ENCODE results near the gene ALG11.

GRCh38 chr13:51997186-51997585, 15.0 kb upstream of the ALG11 start:
- TF ChIP-seq ARNT (IDR thresholded peaks at IDR 0.05) (no peak), SP1 (IDR thresholded peaks at IDR 0.05) (no peak), FOXK2 (IDR thresholded peaks at IDR 0.05) (no peak), PKNOX1 (IDR thresholded peaks at IDR 0.05) (no peak), BHLHE40 (IDR thresholded peaks at IDR 0.05; ENCODE audit: borderline replicate concordance) (no peak), FOXA1 (IDR thresholded peaks at IDR 0.05) (no peak), ZNF384 (IDR thresholded peaks at IDR 0.05) (no peak), TARDBP (IDR thresholded peaks at IDR 0.05) (no peak)

Data from HEK293T (cell line).